SJSA1 (cell line): Measurements from ENCODE around the gene MYO18A. TPM values are rescaled to one million over a fixed set of nuclear protein-coding genes. Genes with fewer than 3 reads are reported as not detected.

ENCODE experiments used
- DNase-seq, 2 experiments: peaks; one replicate each; pipeline ENCODE4 v3.0.0-alpha.2; 2015 to 2020; ENCODE audit warnings: low spot score in 2 of 2, low read depth in 1 of 2
- H3K27ac ChIP-seq: fragments of 250-450 bp; sonication (Bioruptor Pico); 2 replicates; pipeline ENCODE4 v1.5.1; 2020; ENCODE audit warnings: mild to moderate bottlenecking, moderate library complexity
- H3K27me3 ChIP-seq: fragments of 250-450 bp; sonication (Bioruptor Pico); replicated peaks from 2 replicates; pipeline ENCODE4 v1.5.1; 2020; ENCODE audit warnings: mild to moderate bottlenecking, moderate library complexity
- H3K36me3 ChIP-seq: fragments of 250-450 bp; sonication (Bioruptor Pico); 2 replicates; pipeline ENCODE4 v1.5.1; 2020; ENCODE audit warnings: mild to moderate bottlenecking
- H3K4me1 ChIP-seq: fragments of 250-450 bp; sonication (Bioruptor Pico); replicated peaks from 2 replicates; pipeline ENCODE4 v1.6.1; 2021; ENCODE audit warnings: mild to moderate bottlenecking
- H3K4me3 ChIP-seq: fragments of 250-450 bp; sonication (Bioruptor Pico); 2 replicates; pipeline ENCODE4 v1.5.1; 2020; ENCODE audit warnings: mild to moderate bottlenecking
- H3K9me3 ChIP-seq: fragments of 250-450 bp; sonication (Bioruptor Pico); replicated peaks from 2 replicates; pipeline ENCODE4 v1.5.1; 2020; ENCODE audit warnings: mild to moderate bottlenecking
- total RNA-seq: library from RNA; depleted of rRNA; stranded (reverse); fragments of >200 nt; shearing (Covaris generic); gene quantifications from 2 replicates; pipeline ENCODE4 v1.2.3, GENCODE V29; 2014; rRNA removed

MYO18A gene
- total RNA-seq, 1 experiment from 2014 or later: 13.4 TPM

DNA sequence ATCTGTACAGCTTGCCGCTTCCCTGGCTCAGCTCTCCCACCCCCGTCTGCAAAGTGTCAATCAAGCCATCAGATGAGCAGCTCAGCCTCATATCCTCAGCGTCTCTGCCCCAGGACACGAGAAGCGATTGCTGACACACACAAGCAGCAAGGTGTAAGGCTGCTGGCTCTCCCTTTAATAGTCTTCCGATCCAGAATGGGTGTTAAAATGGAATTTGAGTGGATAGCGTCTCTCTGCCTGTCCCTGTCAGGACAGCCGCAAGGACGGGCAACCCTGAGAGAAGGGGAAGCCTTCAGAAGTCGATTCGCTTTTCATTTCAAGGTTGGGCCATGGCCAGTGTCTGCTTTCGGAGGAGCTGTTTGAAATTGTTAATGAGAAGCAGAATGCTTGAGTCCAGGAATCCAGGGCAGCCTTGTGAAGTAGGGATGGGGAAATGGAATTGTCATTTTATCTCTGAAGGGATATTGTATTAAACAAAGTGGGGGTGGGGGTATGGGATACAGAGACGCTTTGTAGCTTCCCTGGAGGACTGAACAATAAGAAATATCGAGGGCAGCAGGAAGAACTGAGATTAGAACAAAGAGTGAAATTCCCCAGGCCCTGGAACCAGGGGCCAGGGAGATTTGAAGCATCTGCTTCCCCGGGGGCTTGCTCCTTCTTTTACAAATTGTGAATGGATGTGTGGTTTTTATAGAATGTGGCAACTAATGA lies 142.0 kb downstream of the MYO18A start:
- Histone ChIP-seq H3K27me3 (peaks cover 4% of the 10 kb centered on the region; the same call in 1 of the 2 replicates), H3K27ac (no peak overlapping the region), H3K4me1 (peaks cover 13% of the 10 kb centered on the region), H3K36me3 (no peaks in the 10 kb centered on the region), H3K9me3 (peaks cover 3% of the 10 kb centered on the region; the same call in 1 of the 2 replicates), H3K4me3 (no peak overlapping the region)
- DNase-seq: no peak

- Histone ChIP-seq H3K27me3 (peaks cover 5% of the 10 kb centered on the region; the same call in 1 of the 2 replicates), H3K4me1 (peaks cover 8% of the 10 kb centered on the region), H3K4me3 (no peak overlapping the region), H3K36me3 (no peaks in the 10 kb centered on the region), H3K9me3 (peaks cover 3% of the 10 kb centered on the region; the same call in 1 of the 2 replicates), H3K27ac (no peak overlapping the region)
- DNase-seq: no peak
Observed at GRCh38 chr17:29037739-29038084, 142.5 kb downstream of the MYO18A start.

GRCh38 chr17:29036584-29036983 lies 143.6 kb downstream of the MYO18A start:
- peaks cover 4% of the 10 kb centered on the region for H3K4me1 ChIP-seq
- H3K4me3 ChIP-seq: no peak overlapping the region
- H3K36me3 ChIP-seq: no peaks in the 10 kb centered on the region
- H3K9me3 ChIP-seq: peaks cover 3% of the 10 kb centered on the region; the same call in 1 of the 2 replicates
- H3K27ac ChIP-seq: no peak overlapping the region
- no peak for DNase-seq
- peaks cover 12% of the 10 kb centered on the region for H3K27me3 ChIP-seq

GRCh38 chr17:29034510-29034909 lies 145.7 kb downstream of the MYO18A start:
- no peaks in the 10 kb centered on the region for H3K36me3 ChIP-seq
- peaks cover 18% of the 10 kb centered on the region for H3K27me3 ChIP-seq
- H3K27ac ChIP-seq: no peak overlapping the region
- H3K4me1 ChIP-seq: no peaks in the 10 kb centered on the region
- H3K9me3 ChIP-seq: peaks cover 3% of the 10 kb centered on the region; the same call in 1 of the 2 replicates
- no peak for DNase-seq
- no peak overlapping the region for H3K4me3 ChIP-seq

DNA sequence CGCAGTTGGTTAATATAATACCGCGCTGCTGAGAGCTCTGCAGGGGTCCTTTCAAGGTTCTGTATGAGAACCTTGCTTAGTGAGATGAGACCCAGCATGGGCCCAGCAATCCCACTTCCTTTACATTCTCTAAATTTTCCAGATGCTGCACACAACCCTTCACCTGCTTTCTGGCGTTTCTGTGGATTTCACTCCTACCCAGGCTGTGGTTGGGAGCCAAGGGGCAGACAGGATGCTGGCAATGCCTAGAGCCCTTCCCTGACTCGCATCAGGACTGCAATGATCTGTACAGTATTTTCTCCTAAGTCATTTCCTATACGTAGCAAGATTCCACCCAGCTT lies 147.4 kb downstream of the MYO18A start:
- H3K4me1 ChIP-seq: no peaks in the 10 kb centered on the region
- H3K9me3 ChIP-seq: peaks cover 3% of the 10 kb centered on the region; the same call in 1 of the 2 replicates

DNA sequence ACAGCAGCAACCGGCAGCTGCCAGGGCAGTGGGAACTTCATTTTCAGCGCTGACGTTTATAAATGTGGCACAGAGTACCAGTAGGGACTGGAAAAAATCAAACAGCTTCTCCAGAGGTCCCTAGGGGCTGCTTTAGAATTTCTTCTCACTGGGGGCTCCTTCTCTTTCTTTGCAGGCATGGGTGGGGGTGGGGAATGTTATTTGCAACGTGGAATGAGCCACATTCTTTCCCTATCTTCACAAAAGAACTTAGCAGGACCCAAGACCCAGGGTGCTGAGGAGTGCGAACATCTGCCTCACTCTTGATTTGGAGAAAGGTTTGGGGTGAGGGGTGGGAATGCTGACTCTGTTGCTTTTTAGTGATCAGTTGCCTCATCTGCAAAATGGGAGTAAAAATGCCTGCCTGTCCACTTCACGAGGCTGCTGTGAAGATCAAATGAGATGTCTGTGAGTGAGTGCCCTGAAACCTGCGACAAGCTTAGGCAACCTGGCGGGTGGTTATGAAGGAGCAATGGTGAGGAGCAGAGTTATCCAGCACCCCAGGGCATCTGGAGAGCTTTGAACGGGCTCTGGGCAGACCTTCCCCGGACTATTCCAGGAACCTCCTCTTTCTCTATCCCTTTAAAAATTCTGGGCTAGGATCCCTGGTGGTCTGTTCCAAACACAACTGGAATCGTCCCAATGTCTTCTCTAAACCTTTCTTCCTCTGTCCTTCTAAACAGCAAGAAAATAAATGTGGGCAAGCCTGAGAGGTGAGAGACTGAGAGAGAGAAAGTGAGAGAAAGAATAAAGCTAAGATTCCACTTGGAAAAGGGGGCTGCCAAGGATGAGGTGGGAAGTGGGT lies 148.0 kb downstream of the MYO18A start:
- Histone ChIP-seq H3K9me3 (peaks cover 3% of the 10 kb centered on the region; the same call in 1 of the 2 replicates), H3K4me3 (no peak overlapping the region), H3K27me3 (peaks cover 25% of the 10 kb centered on the region), H3K4me1 (no peaks in the 10 kb centered on the region), H3K27ac (no peak overlapping the region), H3K36me3 (no peaks in the 10 kb centered on the region)
- no peak for DNase-seq

More for the DNA sequence above, 147.4 kb downstream of the MYO18A start:
- no peak for DNase-seq
- Histone ChIP-seq H3K36me3 (no peaks in the 10 kb centered on the region), H3K4me3 (no peak overlapping the region), H3K27ac (no peak overlapping the region), H3K27me3 (peaks cover 24% of the 10 kb centered on the region)

DNA sequence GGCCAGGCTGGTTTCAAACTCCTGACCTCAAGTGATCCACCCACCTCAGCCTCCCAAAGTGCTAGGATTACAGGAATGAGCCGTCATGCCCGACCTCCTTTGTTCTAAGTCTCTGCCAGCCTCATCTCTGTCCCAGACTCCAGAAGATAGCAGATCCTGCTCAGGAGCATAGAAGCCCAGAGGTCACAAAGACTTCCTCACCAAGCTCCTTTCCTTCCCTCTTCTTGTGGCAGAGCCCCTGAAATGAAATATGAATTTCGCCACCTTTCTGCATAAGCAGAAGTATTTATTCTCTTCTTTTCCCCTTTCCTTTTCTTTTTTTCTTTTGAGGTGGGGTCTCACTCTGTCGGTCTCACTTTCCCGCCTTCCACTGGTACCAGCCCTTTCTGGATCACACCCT lies 148.7 kb downstream of the MYO18A start:
- no peak for DNase-seq
- H3K36me3 ChIP-seq: no peaks in the 10 kb centered on the region
- H3K27me3 ChIP-seq: peaks cover 25% of the 10 kb centered on the region
- H3K4me3 ChIP-seq: no peak overlapping the region
- H3K4me1 ChIP-seq: no peaks in the 10 kb centered on the region
- peaks cover 3% of the 10 kb centered on the region; the same call in 1 of the 2 replicates for H3K9me3 ChIP-seq
- H3K27ac ChIP-seq: no peak overlapping the region

GRCh38 chr17:29024316-29024952 lies 155.8 kb downstream of the MYO18A start:
- no peaks in the 10 kb centered on the region for H3K9me3 ChIP-seq
- H3K27me3 ChIP-seq: peaks cover 61% of the 10 kb centered on the region
- H3K27ac ChIP-seq: no peak overlapping the region
- H3K4me1 ChIP-seq: no peaks in the 10 kb centered on the region
- H3K36me3 ChIP-seq: no peaks in the 10 kb centered on the region
- no peak overlapping the region for H3K4me3 ChIP-seq
- DNase-seq: no peak

GRCh38 chr17:29022074-29022473 lies 158.1 kb downstream of the MYO18A start:
- peaks cover 76% of the 10 kb centered on the region for H3K27me3 ChIP-seq
- H3K36me3 ChIP-seq: no peaks in the 10 kb centered on the region
- H3K27ac ChIP-seq: no peak overlapping the region
- H3K4me3 ChIP-seq: no peak overlapping the region
- DNase-seq: no peak
- H3K4me1 ChIP-seq: no peaks in the 10 kb centered on the region
- no peaks in the 10 kb centered on the region for H3K9me3 ChIP-seq

- no peaks in the 10 kb centered on the region for H3K36me3 ChIP-seq
- H3K9me3 ChIP-seq: no peaks in the 10 kb centered on the region
- DNase-seq: no peak
- peaks cover 81% of the 10 kb centered on the region for H3K27me3 ChIP-seq
- no peak overlapping the region for H3K4me3 ChIP-seq
- no peak overlapping the region for H3K27ac ChIP-seq
- H3K4me1 ChIP-seq: no peaks in the 10 kb centered on the region
Observed at GRCh38 chr17:29021226-29021625, 159.0 kb downstream of the MYO18A start.

Other genes starting within 250 kb of the MYO18A start
- 16.7 and 28.5 TPM in 2 replicates for gene PHF12, start 228.9 kb downstream of the MYO18A start, total RNA-seq
- gene SEZ6, start 174.4 kb downstream of the MYO18A start, total RNA-seq: not detected in 2 replicates
- 1.00 TPM in 1 of 2 replicates, not detected in the other for gene PIPOX, start 137.3 kb downstream of the MYO18A start, total RNA-seq
- gene CRYBA1, start 66.5 kb upstream of the MYO18A start, total RNA-seq: not detected in 2 replicates
- gene NUFIP2, start 113.8 kb upstream of the MYO18A start, total RNA-seq: 28.8 and 36.2 TPM in 2 replicates
- gene TAOK1, start 210.0 kb upstream of the MYO18A start, total RNA-seq: 25.2 and 38.4 TPM in 2 replicates